NCI-H2171 treated with DMSO at 0.1 percent for 48 hours (cell line): ENCODE measurements around the gene SFXN5.

Experiments
- DNase-seq: peaks from one replicate; lab custom pipeline; 2025; lab: John Stamatoyannopoulos, UW

Gene SFXN5

GRCh38 chr2:72956936-72957335 is 114.6 kb downstream of the SFXN5 start:
- DNase-seq, result no peak

GRCh38 chr2:72956050-72956395 is 115.5 kb downstream of the SFXN5 start:
- DNase-seq, result no peak

- peak; percentile 73 for DNase-seq
These were observed 116.1 kb downstream of the SFXN5 start for GRCh38 chr2:72955228-72956049.

GRCh38 chr2:72954376-72955227 is 116.9 kb downstream of the SFXN5 start:
- DNase-seq, result peak; percentile 29

GRCh38 chr2:72953976-72954375 is 117.5 kb downstream of the SFXN5 start:
- no peak for DNase-seq

- no peak for DNase-seq
These were observed 118.0 kb downstream of the SFXN5 start for GRCh38 chr2:72953528-72953927.

GRCh38 chr2:72952961-72953360 is 118.6 kb downstream of the SFXN5 start:
- no peak for DNase-seq

GRCh38 chr2:72952110-72952823 is 119.2 kb downstream of the SFXN5 start:
- DNase-seq, result no peak

- DNase-seq, result no peak
These were observed 120.0 kb downstream of the SFXN5 start for GRCh38 chr2:72951303-72952095.

- DNase-seq, result no peak
These were observed 120.8 kb downstream of the SFXN5 start for GRCh38 chr2:72950558-72951255.

GRCh38 chr2:72949642-72950041 is 121.9 kb downstream of the SFXN5 start:
- DNase-seq, result no peak

GRCh38 chr2:72949045-72949444 is 122.5 kb downstream of the SFXN5 start:
- no peak for DNase-seq

- peak; percentile 83 for DNase-seq
These were observed 123.3 kb downstream of the SFXN5 start for GRCh38 chr2:72947952-72948830.

GRCh38 chr2:72946466-72946865 is 125.0 kb downstream of the SFXN5 start:
- no peak for DNase-seq

GRCh38 chr2:72945450-72946019 is 126.0 kb downstream of the SFXN5 start:
- no peak for DNase-seq

GRCh38 chr2:72944804-72945449 is 126.6 kb downstream of the SFXN5 start:
- no peak for DNase-seq

- DNase-seq, result no peak
These were observed 127.7 kb downstream of the SFXN5 start for GRCh38 chr2:72943540-72944395.

GRCh38 chr2:72942881-72943418 is 128.6 kb downstream of the SFXN5 start:
- DNase-seq, result no peak
